ENCODE measurements around the gene SV2B.

DNA sequence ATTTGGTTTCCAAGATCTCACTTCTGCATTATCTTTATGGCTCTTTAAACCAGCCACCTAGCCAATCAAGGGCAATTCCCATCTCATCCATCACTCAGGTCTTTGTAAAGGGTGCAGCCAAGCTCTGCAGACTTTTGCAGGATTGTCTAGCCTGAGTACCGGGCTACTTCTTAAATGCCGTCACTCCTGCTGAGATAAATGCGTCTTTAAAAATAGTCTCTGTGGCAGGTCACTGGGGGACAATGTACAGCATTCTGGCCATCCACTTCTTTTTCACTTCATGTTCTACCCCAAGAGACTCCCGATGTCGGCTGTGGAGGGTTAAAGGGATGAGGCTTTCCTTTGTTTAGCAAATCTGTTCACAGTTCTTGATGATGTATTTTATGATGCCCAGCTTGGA, 194.7 kb downstream of the SV2B start:
- TF ChIP-seq, protein P1, sequence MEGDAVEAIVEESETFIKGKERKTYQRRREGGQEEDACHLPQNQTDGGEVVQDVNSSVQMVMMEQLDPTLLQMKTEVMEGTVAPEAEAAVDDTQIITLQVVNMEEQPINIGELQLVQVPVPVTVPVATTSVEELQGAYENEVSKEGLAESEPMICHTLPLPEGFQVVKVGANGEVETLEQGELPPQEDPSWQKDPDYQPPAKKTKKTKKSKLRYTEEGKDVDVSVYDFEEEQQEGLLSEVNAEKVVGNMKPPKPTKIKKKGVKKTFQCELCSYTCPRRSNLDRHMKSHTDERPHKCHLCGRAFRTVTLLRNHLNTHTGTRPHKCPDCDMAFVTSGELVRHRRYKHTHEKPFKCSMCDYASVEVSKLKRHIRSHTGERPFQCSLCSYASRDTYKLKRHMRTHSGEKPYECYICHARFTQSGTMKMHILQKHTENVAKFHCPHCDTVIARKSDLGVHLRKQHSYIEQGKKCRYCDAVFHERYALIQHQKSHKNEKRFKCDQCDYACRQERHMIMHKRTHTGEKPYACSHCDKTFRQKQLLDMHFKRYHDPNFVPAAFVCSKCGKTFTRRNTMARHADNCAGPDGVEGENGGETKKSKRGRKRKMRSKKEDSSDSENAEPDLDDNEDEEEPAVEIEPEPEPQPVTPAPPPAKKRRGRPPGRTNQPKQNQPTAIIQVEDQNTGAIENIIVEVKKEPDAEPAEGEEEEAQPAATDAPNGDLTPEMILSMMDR (IDR thresholded peaks at IDR 0.05), result no peak
- no peak for TF ChIP-seq POLR2A (IDR thresholded peaks at IDR 0.05)

Data from breast epithelium (tissue), 3 donors.